ENCODE measurements around the gene PDE4D. TPM values are rescaled to one million over a fixed set of nuclear protein-coding genes. Genes with fewer than 3 reads are reported as not detected.

Gene PDE4D
- polyA plus RNA-seq, 1 donor (not counting 4 experiments of a cell fraction or from before 2014, with no cell fraction given): 3.6 TPM

- dilution Hi-C loops (cut with MboI; ENCODE audit: extremely low pct_ligation_motif_present, low sequenced_read_pairs): no loop called here
These were observed 947.3 kb downstream of the PDE4D start for GRCh38 chr5:58946230-58946629.

GRCh38 chr5:58944221-58944620, 949.3 kb downstream of the PDE4D start:
- dilution Hi-C loops (cut with MboI; ENCODE audit: extremely low pct_ligation_motif_present, low sequenced_read_pairs): no loop called here
- no peaks in the 10 kb centered on the region for H3K4me1 ChIP-seq (ENCODE audit: control insufficient read depth, extremely low read depth, insufficient read depth, low read length)
- H3K27ac ChIP-seq (ENCODE audit: control insufficient read depth, insufficient read depth, low read length): no peak overlapping the region

More at GRCh38 chr5:58946230-58946629, 947.3 kb downstream of the PDE4D start:
- no peaks in the 10 kb centered on the region for H3K9me3 ChIP-seq (ENCODE audit: control insufficient read depth, low read depth, low read length)
- TF ChIP-seq CTCF (optimal IDR thresholded peaks at IDR 0.05 in 1 of 3, IDR thresholded peaks at IDR 0.05 in 1 of 3, conservative IDR thresholded peaks at IDR 0.05 in 1 of 3; ENCODE audit: extremely low read depth in 1 of 3, insufficient read depth in 2 of 3, low read length in 3 of 3): no peak
- no peak for TF ChIP-seq EZH2 (IDR thresholded peaks at IDR 0.05; ENCODE audit: low read length)
- no peaks in the 10 kb centered on the region for H4K20me1 ChIP-seq (ENCODE audit: control insufficient read depth, extremely low read depth, insufficient read depth, low read length)
- no peak for DNase-seq (ENCODE audit: low read depth, low spot score)
- H3K9ac ChIP-seq (ENCODE audit: control insufficient read depth, extremely low read depth, insufficient read depth, low read length): no peak overlapping the region
- no peaks in the 10 kb centered on the region for H3K9me1 ChIP-seq (ENCODE audit: control insufficient read depth, extremely low read depth, insufficient read depth, low read length)
- FAIRE-seq: no peak
- no peak overlapping the region for H2AFZ ChIP-seq (ENCODE audit: control insufficient read depth, low read length)
- H3K4me3 ChIP-seq (ENCODE audit: control insufficient read depth in 2 of 3, extremely low read depth in 1 of 3, insufficient read depth in 2 of 3, low read depth in 1 of 3, low read length in 3 of 3): no peak overlapping the region
- no peaks in the 10 kb centered on the region for H3K27me3 ChIP-seq (ENCODE audit: control insufficient read depth, extremely low read depth, insufficient read depth, low read length)
- no peaks in the 10 kb centered on the region for H3K4me1 ChIP-seq (ENCODE audit: control insufficient read depth, extremely low read depth, insufficient read depth, low read length)
- H3K4me2 ChIP-seq (ENCODE audit: control insufficient read depth, extremely low read depth, insufficient read depth, low read depth, low read length): no peak overlapping the region
- H3K79me2 ChIP-seq (ENCODE audit: control insufficient read depth, insufficient read depth, low read length): no peaks in the 10 kb centered on the region
- no peak overlapping the region for H3K27ac ChIP-seq (ENCODE audit: control insufficient read depth, insufficient read depth, low read length)
- H3K36me3 ChIP-seq (ENCODE audit: control insufficient read depth in 2 of 2, extremely low read depth in 1 of 2, insufficient read depth in 2 of 2, low read length in 2 of 2): no peaks in the 10 kb centered on the region

More at GRCh38 chr5:58944221-58944620, 949.3 kb downstream of the PDE4D start:
- no peaks in the 10 kb centered on the region for H3K27me3 ChIP-seq (ENCODE audit: control insufficient read depth, extremely low read depth, insufficient read depth, low read length)
- H3K36me3 ChIP-seq (ENCODE audit: control insufficient read depth in 2 of 2, extremely low read depth in 1 of 2, insufficient read depth in 2 of 2, low read length in 2 of 2): no peaks in the 10 kb centered on the region
- TF ChIP-seq EZH2 (IDR thresholded peaks at IDR 0.05; ENCODE audit: low read length) (no peak), CTCF (optimal IDR thresholded peaks at IDR 0.05 in 1 of 3, IDR thresholded peaks at IDR 0.05 in 1 of 3, conservative IDR thresholded peaks at IDR 0.05 in 1 of 3; ENCODE audit: extremely low read depth in 1 of 3, insufficient read depth in 2 of 3, low read length in 3 of 3) (no peak)
- DNase-seq (ENCODE audit: low read depth, low spot score) (no peak), FAIRE-seq (no peak)
- H3K4me2 ChIP-seq (ENCODE audit: control insufficient read depth, extremely low read depth, insufficient read depth, low read depth, low read length): no peak overlapping the region
- H4K20me1 ChIP-seq (ENCODE audit: control insufficient read depth, extremely low read depth, insufficient read depth, low read length): no peaks in the 10 kb centered on the region
- no peaks in the 10 kb centered on the region for H3K79me2 ChIP-seq (ENCODE audit: control insufficient read depth, insufficient read depth, low read length)
- no peaks in the 10 kb centered on the region for H3K9me3 ChIP-seq (ENCODE audit: control insufficient read depth, low read depth, low read length)
- H3K9ac ChIP-seq (ENCODE audit: control insufficient read depth, extremely low read depth, insufficient read depth, low read length): no peak overlapping the region
- H3K4me3 ChIP-seq (ENCODE audit: control insufficient read depth in 2 of 3, extremely low read depth in 1 of 3, insufficient read depth in 2 of 3, low read depth in 1 of 3, low read length in 3 of 3): no peak overlapping the region
- H3K9me1 ChIP-seq (ENCODE audit: control insufficient read depth, extremely low read depth, insufficient read depth, low read length): no peaks in the 10 kb centered on the region
- no peak overlapping the region for H2AFZ ChIP-seq (ENCODE audit: control insufficient read depth, low read length)
